GM18511 (cell line): ENCODE results near the gene SLC12A7.

ENCODE experiments used
- ATAC-seq: cut with Tn5 transposase; IDR thresholded peaks from one replicate; pipeline ENCODE4 v1.9.1; 2021; ENCODE audit warnings: mild to moderate bottlenecking, moderate library complexity; ENCODE audit not compliant: unreplicated experiment

SLC12A7 gene

GRCh38 chr5:1141834-1142233, 30.0 kb upstream of the SLC12A7 start:
- ATAC-seq: no peak

- no peak for ATAC-seq
These were observed 28.9 kb upstream of the SLC12A7 start for GRCh38 chr5:1140818-1141189.

- peak; percentile 75 for ATAC-seq
These were observed 28.4 kb upstream of the SLC12A7 start for GRCh38 chr5:1140171-1140817.

- no peak for ATAC-seq
These were observed 27.7 kb upstream of the SLC12A7 start for GRCh38 chr5:1139331-1140170.

GRCh38 chr5:1138445-1139245, 26.8 kb upstream of the SLC12A7 start:
- ATAC-seq: no peak

DNA sequence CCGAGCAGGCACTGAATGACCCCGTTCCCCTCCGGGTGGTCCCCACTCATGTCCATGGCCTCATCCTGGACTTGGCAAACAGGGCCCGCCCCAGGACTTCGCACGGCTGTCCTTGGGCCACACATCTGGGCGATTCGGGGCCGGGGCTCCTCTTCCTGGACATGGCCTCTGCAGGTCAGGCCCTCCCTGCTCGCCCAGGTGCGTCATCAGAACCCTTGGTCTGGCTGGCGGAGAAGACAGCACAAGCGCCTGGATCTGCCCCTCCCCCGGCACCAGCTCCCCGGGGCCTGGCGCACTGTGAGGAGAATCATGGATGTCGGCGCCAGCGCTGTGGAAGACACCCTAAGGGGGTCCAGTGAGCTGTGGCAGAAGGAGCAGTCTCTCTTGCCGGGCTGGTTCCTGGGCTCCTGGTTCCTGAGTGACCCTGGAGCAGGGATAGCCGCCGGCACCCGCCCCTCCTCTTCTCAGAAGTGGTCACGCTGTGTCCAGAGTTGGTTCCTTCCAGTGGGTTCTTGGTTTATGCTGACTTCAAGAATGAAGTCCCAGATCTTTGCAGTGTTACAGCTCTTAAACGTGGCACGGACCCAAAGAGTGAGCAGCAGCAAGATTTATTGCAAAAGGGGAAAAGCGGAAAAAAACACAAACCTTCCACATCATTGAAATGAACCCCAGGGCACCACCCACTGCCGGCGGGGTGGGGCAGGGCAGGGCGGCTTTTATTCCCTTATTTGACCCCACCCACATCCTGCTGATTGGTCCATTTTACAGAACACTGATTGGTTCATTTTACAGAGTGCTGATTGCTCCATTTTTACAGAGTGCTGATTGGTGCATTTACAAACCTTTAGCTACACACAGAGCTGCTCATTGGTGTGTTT, 25.9 kb upstream of the SLC12A7 start:
- ATAC-seq: no peak

- ATAC-seq: no peak
These were observed 25.0 kb upstream of the SLC12A7 start for GRCh38 chr5:1136814-1137213.

DNA sequence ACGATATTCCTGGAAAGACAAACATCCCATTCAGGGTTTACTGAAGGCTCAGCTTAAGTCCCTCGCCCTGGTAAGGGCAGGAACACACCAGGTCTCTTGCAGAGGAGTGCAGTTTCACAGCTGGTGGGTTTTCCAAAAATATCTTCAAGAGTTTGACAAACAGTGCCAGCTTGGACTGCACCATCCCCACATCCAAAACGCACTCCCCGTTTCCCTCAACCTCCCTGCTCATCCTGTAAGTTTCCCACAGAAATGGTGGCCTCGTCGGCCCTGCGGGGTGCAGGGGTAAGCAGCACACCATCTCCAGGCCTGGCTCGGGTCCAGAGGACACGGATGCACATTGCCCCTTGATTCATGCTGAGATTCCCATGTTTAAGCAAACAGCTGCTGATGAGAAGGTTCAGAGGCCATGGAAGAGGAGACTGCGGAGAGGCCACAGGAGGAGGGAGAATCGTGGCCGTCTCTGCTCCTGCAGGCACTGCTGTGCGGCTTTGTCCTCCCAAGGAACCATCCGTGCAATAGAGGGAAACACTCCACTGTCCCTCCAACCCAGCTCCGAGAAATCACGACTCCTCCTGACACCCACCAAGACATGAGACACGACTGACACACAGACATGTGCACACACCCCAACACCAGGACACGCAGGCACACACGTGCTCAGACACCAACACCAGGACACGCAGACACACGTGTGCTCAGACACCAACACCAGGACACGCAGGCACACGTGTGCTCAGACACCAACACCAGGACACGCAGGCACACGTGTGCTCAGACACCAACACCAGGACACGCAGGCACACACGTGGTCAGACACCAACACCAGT, 24.0 kb upstream of the SLC12A7 start:
- no peak for ATAC-seq

DNA sequence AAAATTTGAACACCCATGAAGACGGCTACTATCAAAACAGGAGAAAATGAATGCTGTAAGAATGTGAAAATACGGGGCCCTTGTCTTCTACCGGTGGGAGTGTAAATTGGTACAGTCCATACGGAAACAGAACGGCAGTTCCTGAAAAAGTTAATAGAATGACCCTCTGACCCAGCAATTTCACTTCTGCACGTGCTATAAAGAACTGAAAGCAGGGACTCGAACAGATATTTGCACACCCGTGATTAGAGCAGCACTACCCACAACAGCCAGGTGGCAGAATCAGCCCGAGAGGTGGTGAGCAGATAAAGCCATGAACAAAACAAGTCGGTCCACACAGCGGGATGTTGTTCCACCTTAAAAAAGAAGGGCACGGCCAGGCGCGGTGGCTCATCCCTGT, 22.6 kb upstream of the SLC12A7 start:
- ATAC-seq: peak; percentile 72

GRCh38 chr5:1133510-1134201, 21.8 kb upstream of the SLC12A7 start:
- ATAC-seq: no peak

GRCh38 chr5:1133108-1133507, 21.2 kb upstream of the SLC12A7 start:
- ATAC-seq: no peak

- no peak for ATAC-seq
These were observed 20.7 kb upstream of the SLC12A7 start for GRCh38 chr5:1132570-1132969.

DNA sequence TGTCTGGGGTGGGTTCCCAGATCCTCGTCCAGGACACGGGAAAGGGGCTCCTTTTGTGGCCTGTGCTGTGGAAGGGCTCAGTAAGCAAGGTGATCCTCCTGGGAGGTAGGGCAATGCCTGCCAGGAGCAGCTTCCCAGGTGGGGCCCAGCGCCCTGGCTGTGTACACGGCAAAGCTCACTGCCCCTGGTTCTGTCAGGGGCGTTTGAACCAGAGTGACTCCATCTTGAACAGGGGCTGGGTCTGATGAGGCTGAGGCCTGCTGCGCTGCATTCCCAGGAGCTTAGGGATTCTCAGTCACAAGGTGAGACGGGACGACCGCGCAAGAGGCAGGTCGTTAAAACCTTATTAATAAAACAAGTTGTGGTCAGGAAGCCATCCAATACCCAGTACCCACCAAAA, 19.9 kb upstream of the SLC12A7 start:
- ATAC-seq: no peak

GRCh38 chr5:1131191-1131621, 19.3 kb upstream of the SLC12A7 start:
- ATAC-seq: no peak

DNA sequence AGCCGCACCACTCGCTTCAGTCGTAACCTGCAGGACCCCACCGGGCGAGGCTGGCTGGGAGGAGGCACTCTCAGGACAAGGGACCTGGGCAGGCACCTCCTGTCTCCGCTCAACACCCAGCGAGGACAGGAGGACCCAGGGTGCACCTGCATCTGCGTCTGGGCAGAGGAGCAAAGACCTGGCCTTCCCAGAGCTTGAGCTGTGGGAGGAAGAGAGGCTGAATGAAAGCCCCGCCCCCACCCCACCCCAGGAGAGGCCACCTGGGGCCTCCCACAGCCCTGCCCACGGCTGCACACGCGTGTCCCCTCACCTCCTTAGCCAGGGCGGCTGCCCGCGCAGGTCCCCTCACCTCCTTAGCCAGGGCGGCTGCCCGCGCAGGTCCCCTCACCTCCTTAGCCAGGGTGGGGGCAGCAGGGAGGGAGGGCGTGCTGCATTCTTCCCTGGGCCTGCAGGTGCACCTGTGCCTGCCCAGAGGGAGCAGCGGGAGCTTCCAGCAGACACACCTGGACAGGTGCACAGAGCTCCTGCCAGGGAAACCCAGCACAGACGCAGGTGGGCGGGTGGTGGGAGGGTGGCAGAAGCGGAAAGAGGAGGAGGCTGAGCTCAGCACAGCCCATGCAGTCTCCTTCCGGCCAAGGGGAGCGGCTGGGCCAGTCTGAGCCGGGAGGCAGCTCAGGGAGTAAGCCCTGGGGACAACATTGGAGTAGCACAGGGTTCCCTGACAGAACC, 18.5 kb upstream of the SLC12A7 start:
- ATAC-seq: no peak

- no peak for ATAC-seq
These were observed 17.8 kb upstream of the SLC12A7 start for GRCh38 chr5:1129711-1130055.

GRCh38 chr5:1128977-1129710, 17.3 kb upstream of the SLC12A7 start:
- no peak for ATAC-seq
